Body of pancreas (tissue), 4 donors: ENCODE data around the gene CHD6. TPM values are rescaled to one million over a fixed set of nuclear protein-coding genes. Genes with fewer than 3 reads are reported as not detected.

ENCODE experiments used
- ATAC-seq: fragments of 150-250 bp; one replicate; pipeline ENCODE4 v1.9.1; 2016
- DNase-seq, 4 donors: peaks; one replicate each; pipeline ENCODE4 v3.0.0-alpha.2; 2019
- H3K27ac ChIP-seq, 4 donors: fragments of 200-600 bp; sonication (generic); 1 replicate in 3 of 4; 2 replicates in 1 of 4; pipeline versions ENCODE4 v1.5.1 to v1.6.1; 2016 to 2019; ENCODE audit warnings: mild to moderate bottlenecking in 1 of 4, mixed read lengths in 1 of 4, moderate library complexity in 1 of 4
- H3K27me3 ChIP-seq, 2 donors: fragments of 200-600 bp; sonication (generic); one replicate each; pipeline ENCODE4 v1.6.0; 2016; ENCODE audit warnings: mild to moderate bottlenecking in 1 of 2
- H3K36me3 ChIP-seq, 2 donors: fragments of 200-600 bp; sonication (generic); replicated peaks in 1 of 2; 2 replicates each; pipeline ENCODE4 v1.5.1; 2016; ENCODE audit warnings: low read depth in 2 of 2; ENCODE audit not compliant: insufficient read depth in 1 of 2
- H3K4me1 ChIP-seq: fragments of 200-600 bp; sonication (generic); one replicate; pipeline ENCODE4 v1.6.0; 2016
- H3K4me3 ChIP-seq, 2 donors: fragments of 200-600 bp; sonication (generic); 1 replicate in 1 of 2; 2 replicates in 1 of 2; pipeline ENCODE4 v1.5.1; 2016 to 2019
- H3K9me3 ChIP-seq, 3 donors: fragments of 200-600 bp; sonication (generic); 1 replicate in 2 of 3; 2 replicates in 1 of 3; pipeline ENCODE4 v1.5.1; 2016
- POLR2A ChIP-seq, 3 donors: fragments of 450-650 bp; IDR thresholded peaks; one replicate each; pipeline ENCODE4 v1.6.1; 2016; ENCODE audit warnings: antibody characterized with exemption in 3 of 3, mild to moderate bottlenecking in 2 of 3
- WGBS, 2 donors: methylation state at CpG; one replicate each; pipeline ENCODE4 v1.1.5; 2017; 5-methylcytosine and 5-hydroxymethylcytosine counted together
- intact Hi-C: fragments of 100-400 bp; cut with DNase I; formaldehyde crosslinking; loops from one replicate; pipeline ENCODE4 v1.15.1; 2023
- total RNA-seq, 2 donors: library from RNA; depleted of rRNA; stranded (reverse); fragments of >200 nt; gene quantifications; one replicate each; pipeline ENCODE4 v1.1.0, GENCODE V29; 2016
- TF ChIP-seq, protein P1 (sequence below), 7 experiments: fragments of 450-650 bp in 4 of 7; fragments of 200-600 bp in 3 of 7; sonication (generic) in 3 of 7; IDR thresholded peaks; one replicate each; pipeline ENCODE4 v1.5.1; 2016 to 2019; ENCODE audit warnings: antibody characterized with exemption in 7 of 7

Gene CHD6
- total RNA-seq, 2 donors from 2014 or later = 21.8 to 43.5 TPM

DNA sequence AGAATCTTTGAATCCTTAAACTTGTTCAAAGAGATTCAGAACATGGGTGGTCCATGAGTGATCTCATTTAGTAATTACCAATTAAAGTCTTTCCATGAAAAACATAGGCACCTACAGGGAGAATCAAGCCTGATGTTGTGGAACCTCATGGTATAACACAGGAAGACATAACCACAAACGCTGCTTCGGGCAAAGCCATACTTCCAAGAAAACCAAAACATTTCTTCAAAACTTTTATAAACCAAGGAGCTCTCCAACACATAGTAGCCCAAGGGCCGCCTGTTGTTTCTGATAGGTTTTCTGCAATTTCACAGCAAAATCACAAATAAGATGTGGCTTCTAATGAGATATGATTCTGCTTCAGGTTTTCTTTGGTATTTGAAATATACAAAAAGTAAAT is 2.5 kb downstream of the CHD6 start:
- WGBS, 2 donors = 67 to 80% methylated on average over 3 of the region's 3 CpGs
- Histone ChIP-seq H3K27me3 (no peaks in the 10 kb centered on the region), H3K9me3 (no peaks in the 10 kb centered on the region), H3K36me3 (no peaks in the 10 kb centered on the region), H3K4me1 (peaks cover 16% of the 10 kb centered on the region), H3K4me3 (no peak overlapping the region), H3K27ac (no peak overlapping the region)
- DNase-seq (no peak), ATAC-seq (no peak)
- no peak for TF ChIP-seq POLR2A (IDR thresholded peaks at IDR 0.05)
- TF ChIP-seq, protein P1, sequence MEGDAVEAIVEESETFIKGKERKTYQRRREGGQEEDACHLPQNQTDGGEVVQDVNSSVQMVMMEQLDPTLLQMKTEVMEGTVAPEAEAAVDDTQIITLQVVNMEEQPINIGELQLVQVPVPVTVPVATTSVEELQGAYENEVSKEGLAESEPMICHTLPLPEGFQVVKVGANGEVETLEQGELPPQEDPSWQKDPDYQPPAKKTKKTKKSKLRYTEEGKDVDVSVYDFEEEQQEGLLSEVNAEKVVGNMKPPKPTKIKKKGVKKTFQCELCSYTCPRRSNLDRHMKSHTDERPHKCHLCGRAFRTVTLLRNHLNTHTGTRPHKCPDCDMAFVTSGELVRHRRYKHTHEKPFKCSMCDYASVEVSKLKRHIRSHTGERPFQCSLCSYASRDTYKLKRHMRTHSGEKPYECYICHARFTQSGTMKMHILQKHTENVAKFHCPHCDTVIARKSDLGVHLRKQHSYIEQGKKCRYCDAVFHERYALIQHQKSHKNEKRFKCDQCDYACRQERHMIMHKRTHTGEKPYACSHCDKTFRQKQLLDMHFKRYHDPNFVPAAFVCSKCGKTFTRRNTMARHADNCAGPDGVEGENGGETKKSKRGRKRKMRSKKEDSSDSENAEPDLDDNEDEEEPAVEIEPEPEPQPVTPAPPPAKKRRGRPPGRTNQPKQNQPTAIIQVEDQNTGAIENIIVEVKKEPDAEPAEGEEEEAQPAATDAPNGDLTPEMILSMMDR (IDR thresholded peaks at IDR 0.05) = no peak
- intact Hi-C loops = no loop called here

DNA sequence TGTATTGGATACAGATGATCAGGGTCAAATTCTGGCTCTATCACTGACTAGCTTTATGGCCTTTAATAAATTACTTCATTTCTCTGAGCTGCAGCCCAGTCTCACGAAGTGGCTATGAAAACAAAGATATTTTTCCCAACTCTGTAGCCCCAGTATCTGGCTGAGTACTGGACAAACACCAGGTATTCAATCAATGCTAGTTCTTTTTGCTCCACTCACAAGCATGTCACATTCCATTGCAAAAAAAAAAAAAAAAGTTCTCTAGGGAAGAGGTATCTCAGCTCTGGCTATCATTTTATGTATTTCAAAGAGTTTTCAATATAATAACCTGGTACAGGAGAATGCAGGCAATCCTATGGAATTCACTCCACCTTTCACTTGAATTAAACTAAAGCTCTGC is 3.1 kb downstream of the CHD6 start:
- Histone ChIP-seq H3K9me3 (no peaks in the 10 kb centered on the region), H3K27ac (no peak overlapping the region), H3K27me3 (no peaks in the 10 kb centered on the region), H3K4me1 (peaks cover 16% of the 10 kb centered on the region), H3K36me3 (no peaks in the 10 kb centered on the region), H3K4me3 (no peak overlapping the region)
- WGBS, 2 donors = 10 to 23% methylated on average over 1 of the region's 1 CpG
- intact Hi-C loops = no loop called here
- TF ChIP-seq POLR2A (IDR thresholded peaks at IDR 0.05) = no peak
- TF ChIP-seq, protein P1 (IDR thresholded peaks at IDR 0.05) = no peak
- DNase-seq (no peak), ATAC-seq (no peak)

DNA sequence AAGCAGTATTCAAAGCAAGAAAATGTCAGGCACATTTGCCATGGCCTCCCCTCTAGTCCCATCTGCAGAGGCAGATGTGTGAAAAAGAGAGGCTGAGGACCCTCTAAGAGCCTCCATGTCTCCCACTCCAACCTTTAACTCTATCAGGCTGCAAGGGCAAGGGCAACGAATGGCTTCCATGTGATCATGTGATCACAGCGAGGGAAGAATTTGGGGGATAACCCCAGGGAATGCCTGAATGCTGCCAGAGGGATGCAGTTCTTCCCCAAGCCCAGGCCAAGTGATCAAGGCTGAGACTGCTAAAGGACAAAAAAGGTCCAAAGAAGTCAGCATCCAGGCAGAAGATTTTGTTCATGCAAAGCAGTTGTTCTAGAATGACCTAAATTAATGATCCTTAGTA is 4.9 kb downstream of the CHD6 start:
- WGBS, 2 donors = 74 to 100% methylated on average over 2 of the region's 2 CpGs
- H3K4me3 ChIP-seq = no peak overlapping the region
- no peaks in the 10 kb centered on the region for H3K9me3 ChIP-seq
- no peaks in the 10 kb centered on the region for H3K36me3 ChIP-seq
- TF ChIP-seq POLR2A (IDR thresholded peaks at IDR 0.05) = no peak
- TF ChIP-seq, protein P1 (IDR thresholded peaks at IDR 0.05) = no peak
- H3K4me1 ChIP-seq = peaks cover 23% of the 10 kb centered on the region
- H3K27ac ChIP-seq = no peak overlapping the region
- intact Hi-C loops = no loop called here
- ATAC-seq (no peak), DNase-seq (no peak)
- H3K27me3 ChIP-seq = no peaks in the 10 kb centered on the region

DNA sequence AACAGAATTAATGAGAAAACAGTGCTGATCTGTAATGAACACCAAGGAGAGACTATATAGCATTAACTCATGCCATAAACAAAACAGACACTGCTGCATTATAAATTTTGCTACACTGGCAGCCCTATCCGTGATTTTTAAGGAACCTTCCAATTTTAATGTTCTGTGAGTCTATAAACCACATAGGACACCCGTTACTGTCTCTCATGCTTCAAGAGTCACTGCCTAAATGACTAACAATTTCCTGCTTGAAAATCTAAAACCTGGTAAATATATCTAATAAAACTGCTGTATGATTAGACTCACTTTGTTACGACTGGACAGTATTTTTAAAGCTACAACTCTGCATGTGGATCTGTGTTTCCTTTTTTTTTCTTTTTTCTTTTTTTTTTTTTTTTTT is 8.7 kb downstream of the CHD6 start:
- ATAC-seq = no peak
- H3K36me3 ChIP-seq = no peaks in the 10 kb centered on the region
- no peak for DNase-seq

DNA sequence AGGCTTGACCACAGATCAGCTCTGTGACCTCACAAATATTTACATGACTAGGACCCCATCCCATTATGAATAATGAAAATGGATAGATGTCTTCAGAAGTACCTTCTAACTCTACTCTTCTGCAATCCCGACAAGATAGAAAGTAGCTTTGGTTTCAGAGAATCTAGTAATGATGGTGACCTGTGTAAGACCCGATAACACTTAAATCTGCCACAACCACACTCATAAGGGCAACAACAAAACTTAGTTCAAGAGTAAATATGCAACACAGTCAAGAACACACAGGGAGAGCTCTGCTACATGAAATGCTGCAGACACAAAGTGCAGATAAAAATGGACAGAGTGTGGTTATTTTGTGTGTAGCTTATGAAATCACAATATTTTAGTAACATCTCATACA is 9.6 kb downstream of the CHD6 start:
- ATAC-seq (no peak), DNase-seq (no peak)
- Histone ChIP-seq H3K4me1 (peaks cover 14% of the 10 kb centered on the region), H3K27ac (no peak overlapping the region), H3K27me3 (no peaks in the 10 kb centered on the region), H3K36me3 (no peaks in the 10 kb centered on the region), H3K9me3 (no peaks in the 10 kb centered on the region), H3K4me3 (no peak overlapping the region)
- TF ChIP-seq POLR2A (IDR thresholded peaks at IDR 0.05) = no peak
- TF ChIP-seq, protein P1 (IDR thresholded peaks at IDR 0.05) = no peak
- intact Hi-C loops = no loop called here
- 79 to 84% methylated on average over 2 of the region's 2 CpGs for WGBS, 2 donors

More for the DNA sequence above, 8.7 kb downstream of the CHD6 start:
- H3K4me1 ChIP-seq = peaks cover 14% of the 10 kb centered on the region
- H3K27me3 ChIP-seq = no peaks in the 10 kb centered on the region
- H3K9me3 ChIP-seq = no peaks in the 10 kb centered on the region
- intact Hi-C loops = no loop called here
- 76 to 82% methylated on average over 3 of the region's 3 CpGs for WGBS, 2 donors
- TF ChIP-seq, protein P1 (IDR thresholded peaks at IDR 0.05) = no peak
- TF ChIP-seq POLR2A (IDR thresholded peaks at IDR 0.05) = no peak
- H3K27ac ChIP-seq = no peak overlapping the region
- no peak overlapping the region for H3K4me3 ChIP-seq
